Measurements from ENCODE around the gene WDR73.

DNA sequence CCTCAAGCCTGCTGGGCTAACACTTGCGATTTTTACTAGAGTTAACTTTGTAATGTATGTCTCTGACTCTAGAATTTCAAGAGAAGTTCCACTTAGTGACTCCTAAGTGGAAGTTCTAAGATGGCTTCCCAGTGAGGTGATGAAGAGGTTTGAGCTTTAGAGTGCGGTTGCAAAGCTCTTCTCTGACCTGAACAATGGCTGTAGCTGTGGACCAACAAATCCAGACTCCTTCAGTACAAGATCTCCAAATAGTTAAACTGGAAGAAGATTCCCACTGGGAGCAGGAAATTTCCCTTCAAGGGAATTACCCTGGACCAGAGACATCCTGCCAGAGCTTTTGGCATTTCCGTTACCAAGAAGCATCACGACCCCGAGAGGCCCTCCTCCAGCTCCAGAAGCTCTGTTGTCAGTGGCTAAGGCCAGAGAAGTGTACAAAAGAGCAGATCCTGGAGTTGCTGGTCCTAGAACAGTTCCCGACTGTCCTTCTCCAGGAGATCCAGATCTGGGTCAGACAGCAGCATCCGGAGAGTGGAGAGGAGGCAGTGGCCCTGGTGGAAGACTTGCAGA lies 22.3 kb downstream of the WDR73 start:
- TF ChIP-seq POLR2AphosphoS5 (IDR thresholded peaks at IDR 0.05) (no peak), POLR2A (IDR thresholded peaks at IDR 0.05) (no peak)
- TF ChIP-seq, protein P1, sequence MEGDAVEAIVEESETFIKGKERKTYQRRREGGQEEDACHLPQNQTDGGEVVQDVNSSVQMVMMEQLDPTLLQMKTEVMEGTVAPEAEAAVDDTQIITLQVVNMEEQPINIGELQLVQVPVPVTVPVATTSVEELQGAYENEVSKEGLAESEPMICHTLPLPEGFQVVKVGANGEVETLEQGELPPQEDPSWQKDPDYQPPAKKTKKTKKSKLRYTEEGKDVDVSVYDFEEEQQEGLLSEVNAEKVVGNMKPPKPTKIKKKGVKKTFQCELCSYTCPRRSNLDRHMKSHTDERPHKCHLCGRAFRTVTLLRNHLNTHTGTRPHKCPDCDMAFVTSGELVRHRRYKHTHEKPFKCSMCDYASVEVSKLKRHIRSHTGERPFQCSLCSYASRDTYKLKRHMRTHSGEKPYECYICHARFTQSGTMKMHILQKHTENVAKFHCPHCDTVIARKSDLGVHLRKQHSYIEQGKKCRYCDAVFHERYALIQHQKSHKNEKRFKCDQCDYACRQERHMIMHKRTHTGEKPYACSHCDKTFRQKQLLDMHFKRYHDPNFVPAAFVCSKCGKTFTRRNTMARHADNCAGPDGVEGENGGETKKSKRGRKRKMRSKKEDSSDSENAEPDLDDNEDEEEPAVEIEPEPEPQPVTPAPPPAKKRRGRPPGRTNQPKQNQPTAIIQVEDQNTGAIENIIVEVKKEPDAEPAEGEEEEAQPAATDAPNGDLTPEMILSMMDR (IDR thresholded peaks at IDR 0.05): no peak
